Endothelial cell of umbilical vein (primary cell): ENCODE results near the gene TUBB1. TPM values are rescaled to one million over a fixed set of nuclear protein-coding genes. Genes with fewer than 3 reads are reported as not detected.

Experiments used
- BruUV-seq: library from RNA; stranded (reverse); fragments of 400-500 nt; replicated peaks from 2 replicates; lab custom pipeline; 2021; lab: Mats Ljungman, UMichigan
- CTCF ChIA-PET: fragments of 300-600, 350-600 bp; sonication (Branson Sonifier 250); formaldehyde crosslinking; loops from one replicate; lab custom pipeline; 2021; ENCODE audit warnings: antibody characterized with exemption, inconsistent platforms; lab: Charles Lee
- POLR2A ChIA-PET: fragments of 300-600, 350-600 bp; sonication (Branson Sonifier 250); formaldehyde crosslinking; loops from one replicate; lab custom pipeline; 2021; ENCODE audit warnings: antibody characterized with exemption, inconsistent platforms; lab: Charles Lee
- DNase-seq: peaks from one replicate; pipeline ENCODE4 v3.0.0-alpha.2; 2011; ENCODE audit warnings: low read depth, low spot score
- FAIRE-seq: peaks from 2 replicates; lab custom pipeline; 2011; peaks lifted over from hg19 to GRCh38; lab: Jason Lieb, UNC
- H2AFZ ChIP-seq: 2 replicates; pipeline ENCODE4 v1.6.0; 2012; ENCODE audit warnings: low read depth, low read length, control low read depth, inconsistent platforms
- H3K27ac ChIP-seq: 2 replicates; pipeline ENCODE4 v1.5.1; 2011; ENCODE audit warnings: low read depth, mild to moderate bottlenecking, control low read depth, low read length, moderate library complexity; ENCODE audit not compliant: insufficient read depth
- H3K27me3 ChIP-seq, 2 experiments: 2 replicates each; pipeline versions ENCODE4 v1.6.0 to v1.6.1; 2011; ENCODE audit warnings: low read length in 2 of 2, mixed read lengths in 1 of 2; ENCODE audit not compliant: control insufficient read depth in 2 of 2, insufficient read depth in 2 of 2
- H3K36me3 ChIP-seq, 2 experiments: 2 replicates in 1 of 2; 3 replicates in 1 of 2; pipeline ENCODE4 v1.5.1; 2011; ENCODE audit warnings: low read length in 2 of 2, mild to moderate bottlenecking in 1 of 2, moderate library complexity in 1 of 2; ENCODE audit not compliant: control insufficient read depth in 2 of 2, insufficient read depth in 2 of 2; ENCODE audit errors: extremely low read depth in 1 of 2
- H3K4me1 ChIP-seq: 3 replicates; pipeline ENCODE4 v1.5.1; 2011; ENCODE audit warnings: mild to moderate bottlenecking, low read length; ENCODE audit not compliant: control insufficient read depth, insufficient read depth; ENCODE audit errors: extremely low read depth
- H3K4me2 ChIP-seq: 2 replicates; pipeline ENCODE4 v1.6.1; 2011; ENCODE audit warnings: low read length, control low read depth, mixed read lengths; ENCODE audit not compliant: insufficient read depth
- H3K4me3 ChIP-seq, 3 experiments: fragments of 200-600 bp in 1 of 3; sonication (generic), shearing (Covaris generic) in 1 of 3; replicated peaks in 1 of 3; 2 replicates each; pipeline ENCODE4 v1.5.1; 2011 to 2016; ENCODE audit warnings: control low read depth in 3 of 3, low read length in 3 of 3, mild to moderate bottlenecking in 2 of 3, inconsistent platforms in 1 of 3, low read depth in 1 of 3, moderate library complexity in 1 of 3; ENCODE audit not compliant: insufficient read depth in 1 of 3
- H3K79me2 ChIP-seq: 2 replicates; pipeline ENCODE4 v1.6.0; 2012; ENCODE audit warnings: low read length, inconsistent platforms; ENCODE audit not compliant: control insufficient read depth, insufficient read depth
- H3K9ac ChIP-seq: replicated peaks from 2 replicates; pipeline ENCODE3; 2011; ENCODE audit warnings: low read length, control low read depth; ENCODE audit not compliant: insufficient read depth; ENCODE audit errors: extremely low read depth
- H3K9me1 ChIP-seq: replicated peaks from 3 replicates; pipeline ENCODE4 v1.6.0; 2011; ENCODE audit warnings: mild to moderate bottlenecking, low read length; ENCODE audit not compliant: control insufficient read depth, insufficient read depth; ENCODE audit errors: extremely low read depth
- H3K9me3 ChIP-seq: replicated peaks from 2 replicates; pipeline ENCODE4 v1.5.1; 2012; ENCODE audit warnings: low read length, inconsistent platforms; ENCODE audit not compliant: control insufficient read depth, insufficient read depth
- H4K20me1 ChIP-seq: replicated peaks from 2 replicates; pipeline ENCODE3; 2011; ENCODE audit warnings: mild to moderate bottlenecking, low read length; ENCODE audit not compliant: control insufficient read depth, insufficient read depth; ENCODE audit errors: extremely low read depth
- CTCF ChIP-seq, 2 donors: IDR thresholded peaks; 1 replicate in 1 of 2; 2 replicates in 1 of 2; pipeline ENCODE4 v1.5.1; 2011; ENCODE audit warnings: low read length in 2 of 2, mild to moderate bottlenecking in 2 of 2, moderate library complexity in 2 of 2, control low read depth in 1 of 2, inconsistent platforms in 1 of 2, low read depth in 1 of 2; ENCODE audit not compliant: insufficient read depth in 1 of 2; ENCODE audit errors: extremely low read depth in 1 of 2
- EZH2 ChIP-seq: IDR thresholded peaks from 2 replicates; pipeline ENCODE4 v1.6.1; 2012; ENCODE audit warnings: borderline replicate concordance, low read depth, mild to moderate bottlenecking, moderate library complexity, low read length, inconsistent platforms; ENCODE audit not compliant: severe bottlenecking
- FOS ChIP-seq: IDR thresholded peaks from 2 replicates; pipeline ENCODE4 v1.6.1; 2011; ENCODE audit warnings: mild to moderate bottlenecking, low read length, moderate library complexity, borderline replicate concordance; ENCODE audit not compliant: insufficient read depth
- GATA2 ChIP-seq: IDR thresholded peaks from 2 replicates; pipeline ENCODE4 v1.7.0; 2011; ENCODE audit warnings: low read depth, mild to moderate bottlenecking, moderate library complexity, mixed read lengths, low read length; ENCODE audit not compliant: insufficient read length, insufficient read depth
- JUN ChIP-seq: IDR thresholded peaks from 2 replicates; pipeline ENCODE4 v1.6.1; 2011; ENCODE audit warnings: borderline replicate concordance, low read depth; ENCODE audit not compliant: insufficient read length, insufficient read depth
- MAX ChIP-seq: IDR thresholded peaks from 2 replicates; pipeline ENCODE4 v1.6.1; 2011; ENCODE audit not compliant: insufficient read depth, insufficient read length
- MYC ChIP-seq: IDR thresholded peaks from one replicate; pipeline ENCODE4 v1.6.1; 2011; ENCODE audit warnings: mild to moderate bottlenecking, low read depth, low read length
- POLR2A ChIP-seq: IDR thresholded peaks from 2 replicates; pipeline ENCODE4 v1.6.1; 2012; ENCODE audit warnings: low read depth, mild to moderate bottlenecking, control low read depth, low read length
- POLR2AphosphoS5 ChIP-seq: IDR thresholded peaks from 2 replicates; pipeline ENCODE4 v1.6.1; 2012; ENCODE audit warnings: low read depth, mild to moderate bottlenecking, control low read depth, low read length, moderate library complexity; ENCODE audit not compliant: insufficient read depth
- dilution Hi-C: fragments of 300-500 bp; cut with MboI; formaldehyde crosslinking; loops from one replicate; pipeline ENCODE4 v1.15.0; 2019; ENCODE audit warnings: low sequenced_read_pairs; ENCODE audit not compliant: extremely low pct_ligation_motif_present
- intact Hi-C: fragments of 100-400 bp; cut with micrococcal nuclease; formaldehyde crosslinking; loops from one replicate; pipeline ENCODE4 v1.10.0; 2022
- polyA plus RNA-seq, 4 experiments: library from polyadenylated mRNA; depleted of rRNA in 3 of 4; stranded (reverse) in 3 of 4; unstranded in 1 of 4; fragments of >200 nt; gene quantifications; 2 replicates each; pipeline versions ENCODE4 v1.2.1 to v1.2.3, GENCODE V29; 2011 to 2012; ENCODE audit warnings: missing spikeins in 1 of 4
- total RNA-seq: library from RNA; stranded (reverse); gene quantifications from 2 replicates; pipeline ENCODE4 v1.2.3, GENCODE V29; 2021

TUBB1 gene
- total and polyA plus RNA-seq, 2 donors (not counting 3 experiments of a cell fraction or from before 2014, with no cell fraction given) = 0.04 TPM; not detected in 1

- H3K27ac ChIP-seq = no peak overlapping the region
- H3K27me3 ChIP-seq = no peaks in the 10 kb centered on the region
- H3K4me2 ChIP-seq = no peak overlapping the region
- no peaks in the 10 kb centered on the region for H3K4me1 ChIP-seq
- no TSS peak for BruUV-seq
- H3K9ac ChIP-seq = no peak overlapping the region
- no peak for TF ChIP-seq POLR2AphosphoS5
- TF ChIP-seq CTCF (IDR thresholded peaks at IDR 0.05; ENCODE audit: extremely low read depth in 1 of 2, insufficient read depth in 1 of 2, low read depth in 1 of 2, low read length in 2 of 2) = no peak
- no peak for TF ChIP-seq EZH2
- no peak for TF ChIP-seq JUN
- no peak for TF ChIP-seq POLR2A
- no peak for TF ChIP-seq FOS
- TF ChIP-seq GATA2 = no peak
- no peak for TF ChIP-seq MAX
- TF ChIP-seq MYC = no peak
- peaks cover 21 to 50% of the 10 kb centered on the region in 2 experiments for H3K36me3 ChIP-seq
- no peaks in the 10 kb centered on the region for H3K9me3 ChIP-seq
- DNase-seq (no peak), FAIRE-seq (no peak)
- POLR2A ChIA-PET = no interaction called here
- no peak overlapping the region for H3K4me3 ChIP-seq
- H3K9me1 ChIP-seq = no peaks in the 10 kb centered on the region
- CTCF ChIA-PET = interaction anchor here (1.8 kb wide), 1 partner anchor 33 kb away, joined by 6 read pairs; the partner anchor contains the start of gene ATP5F1E
- dilution Hi-C loops = no loop called here
- no peak overlapping the region for H2AFZ ChIP-seq
- H3K79me2 ChIP-seq = peaks cover 14% of the 10 kb centered on the region
- intact Hi-C loops = loop anchor here (5.0 kb wide), 1 partner anchor 34 kb away; the partner anchor contains the start of gene ATP5F1E
- H4K20me1 ChIP-seq = no peaks in the 10 kb centered on the region
Observed at GRCh38 chr20:58998656-58999055, 20.6 kb upstream of the TUBB1 start.
